NCI-H1092 treated with DMSO at 0.1 percent for 48 hours (cell line): ENCODE measurements around the gene CHST3.

Experiments
- DNase-seq: peaks from one replicate; lab custom pipeline; 2025; lab: John Stamatoyannopoulos, UW

The CHST3 gene

GRCh38 chr10:72011468-72011867, 47.3 kb downstream of the CHST3 start:
- DNase-seq, result peak; percentile 52

- DNase-seq, result no peak
These were observed 47.8 kb downstream of the CHST3 start for GRCh38 chr10:72011976-72012512.

GRCh38 chr10:72012796-72013195, 48.6 kb downstream of the CHST3 start:
- DNase-seq, result no peak

- peak; percentile 39 for DNase-seq
These were observed 49.2 kb downstream of the CHST3 start for GRCh38 chr10:72013202-72013945.

- DNase-seq, result no peak
These were observed 50.0 kb downstream of the CHST3 start for GRCh38 chr10:72014197-72014596.

GRCh38 chr10:72014785-72015480, 50.7 kb downstream of the CHST3 start:
- no peak for DNase-seq

GRCh38 chr10:72015841-72016240, 51.6 kb downstream of the CHST3 start:
- no peak for DNase-seq

GRCh38 chr10:72016608-72017300, 52.6 kb downstream of the CHST3 start:
- peak; percentile 61 for DNase-seq

- no peak for DNase-seq
These were observed 55.1 kb downstream of the CHST3 start for GRCh38 chr10:72019085-72019876.

GRCh38 chr10:72020914-72021809, 57.0 kb downstream of the CHST3 start:
- DNase-seq, result no peak

GRCh38 chr10:72022228-72022627, 58.0 kb downstream of the CHST3 start:
- DNase-seq, result no peak

- DNase-seq, result no peak
These were observed 60.4 kb downstream of the CHST3 start for GRCh38 chr10:72024596-72024995.

GRCh38 chr10:72025400-72025799, 61.2 kb downstream of the CHST3 start:
- DNase-seq, result no peak

GRCh38 chr10:72025832-72026231, 61.6 kb downstream of the CHST3 start:
- DNase-seq, result no peak

- DNase-seq, result no peak
These were observed 62.3 kb downstream of the CHST3 start for GRCh38 chr10:72026278-72027111.

- DNase-seq, result no peak
These were observed 63.3 kb downstream of the CHST3 start for GRCh38 chr10:72027498-72027897.

GRCh38 chr10:72029414-72029813, 65.2 kb downstream of the CHST3 start:
- DNase-seq, result no peak

- DNase-seq, result no peak
These were observed 66.8 kb downstream of the CHST3 start for GRCh38 chr10:72030762-72031543.

GRCh38 chr10:72031706-72032105, 67.5 kb downstream of the CHST3 start:
- DNase-seq, result no peak
